ENCODE results near the gene RABGGTA.

Gene RABGGTA

DNA sequence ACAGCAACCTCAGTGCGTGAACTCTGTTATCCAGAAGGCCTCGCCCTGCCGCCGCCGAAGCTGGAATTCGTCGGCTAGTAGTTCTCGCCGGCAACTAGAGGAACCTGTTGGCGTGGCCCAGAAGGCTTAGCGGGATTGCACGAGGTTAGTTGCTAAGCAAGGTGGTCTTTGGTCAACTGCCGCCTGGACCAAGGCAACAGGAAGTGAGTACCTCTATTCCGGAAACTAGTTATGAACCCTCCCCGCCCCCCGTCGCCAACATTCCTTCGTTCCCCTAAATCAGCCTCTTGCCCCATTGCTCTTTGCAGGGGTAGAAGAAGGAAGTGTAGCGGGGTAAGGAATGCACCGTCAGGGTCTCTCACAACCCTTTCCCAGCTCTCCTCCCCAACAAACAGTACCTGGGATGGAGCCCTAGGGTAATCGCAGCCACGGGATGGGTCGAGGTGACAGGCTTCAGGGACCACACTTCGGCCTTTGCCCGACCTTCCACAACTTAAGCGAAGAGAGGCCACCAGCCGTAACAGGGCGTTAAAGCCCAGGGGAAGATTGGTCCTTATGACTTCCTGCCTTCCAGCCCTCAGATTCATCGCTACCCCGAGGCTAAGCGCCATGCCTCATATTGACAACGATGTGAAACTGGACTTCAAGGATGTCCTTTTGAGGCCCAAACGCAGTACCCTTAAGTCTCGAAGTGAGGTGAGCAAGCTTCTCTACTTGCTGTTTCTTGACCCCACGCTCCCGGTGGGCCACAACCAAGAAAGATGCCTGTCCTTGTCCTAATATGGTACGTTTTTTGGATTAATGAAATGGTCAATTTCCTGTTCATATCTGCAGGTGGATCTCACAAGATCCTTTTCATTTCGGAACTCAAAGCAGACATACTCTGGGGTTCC is 38.5 kb downstream of the RABGGTA start, which contains the start of gene GMPR2:
TSS of gene GMPR2 (plus strand) at position 285 of the 893 bp plus-strand sequence. CDS start at position 610, 325 bp downstream.
- peak within 1 kb of the TSS; percentile 75 for H3K4me2 ChIP-seq (ENCODE audit: low read length, poor library complexity, severe bottlenecking)
- peak within 1 kb of the TSS in 1 of 2 experiments; percentile 37 for H3K23ac ChIP-seq (ENCODE audit: low read length in 2 of 2)
- H3K27me3 ChIP-seq (ENCODE audit: control insufficient read depth in 1 of 2, insufficient read depth in 1 of 2, low read length in 2 of 2): no peaks in the 10 kb centered on the region
- peak within 1 kb of the TSS; percentile 88 for H4K91ac ChIP-seq (ENCODE audit: low read length)
- peak within 1 kb of the TSS; percentile 1 to 45 for H2BK12ac ChIP-seq (ENCODE audit: low read length in 2 of 2)
- peak within 1 kb of the TSS; percentile 95 to 97 for H3K4ac ChIP-seq (ENCODE audit: low read depth in 1 of 2, low read length in 2 of 2)
- peak within 1 kb of the TSS; percentile 93 for H4K8ac ChIP-seq (ENCODE audit: low read length)
- DNase-seq: peak; percentile 26
- peaks cover 9% of the 10 kb centered on the region for H3K4me1 ChIP-seq (ENCODE audit: control insufficient read depth, insufficient read depth, low read depth, low read length)
- peak within 1 kb of the TSS; percentile 98 for H3K9ac ChIP-seq (ENCODE audit: low read length)
- H3K18ac ChIP-seq (ENCODE audit: low read depth in 1 of 2, low read length in 2 of 2): peak within 1 kb of the TSS; percentile 96
- peaks cover 26% of the 10 kb centered on the region for H3K79me1 ChIP-seq (replicated peaks; ENCODE audit: low read length, poor library complexity, severe bottlenecking)
- peak within 1 kb of the TSS; percentile 77 for H2BK120ac ChIP-seq (ENCODE audit: low read depth, low read length)
- no peaks in the 10 kb centered on the region for H3K9me3 ChIP-seq (ENCODE audit: control insufficient read depth, low read length)
- WGBS: 10% methylated on average over 33 of the region's 38 CpGs
- H2BK15ac ChIP-seq (ENCODE audit: low read depth, poor library complexity, severe bottlenecking): peak within 1 kb of the TSS; percentile 90
- peak within 1 kb of the TSS in 1 of 2 experiments; percentile 85 for H3K14ac ChIP-seq (ENCODE audit: low read length in 2 of 2)
- H2AK5ac ChIP-seq (ENCODE audit: low read length, severe bottlenecking): peak within 1 kb of the TSS; percentile 64
- peak within 1 kb of the TSS; percentile 99 for H3K27ac ChIP-seq (ENCODE audit: low read length, poor library complexity, severe bottlenecking)
- H2BK5ac ChIP-seq (ENCODE audit: low read depth, low read length, poor library complexity, severe bottlenecking): peak within 1 kb of the TSS; percentile 80
- H3K4me3 ChIP-seq (ENCODE audit: insufficient read depth in 1 of 2, low read depth in 1 of 2, low read length in 2 of 2): peak within 1 kb of the TSS; percentile 83 to 99
- H3K36me3 ChIP-seq (ENCODE audit: control insufficient read depth in 1 of 2, insufficient read depth in 2 of 2, low read depth in 1 of 2, low read length in 2 of 2): peaks cover 24 to 51% of the 10 kb centered on the region in 2 experiments
- peak within 1 kb of the TSS; percentile 74 for H2AFZ ChIP-seq (ENCODE audit: low read depth, low read length)

DNA sequence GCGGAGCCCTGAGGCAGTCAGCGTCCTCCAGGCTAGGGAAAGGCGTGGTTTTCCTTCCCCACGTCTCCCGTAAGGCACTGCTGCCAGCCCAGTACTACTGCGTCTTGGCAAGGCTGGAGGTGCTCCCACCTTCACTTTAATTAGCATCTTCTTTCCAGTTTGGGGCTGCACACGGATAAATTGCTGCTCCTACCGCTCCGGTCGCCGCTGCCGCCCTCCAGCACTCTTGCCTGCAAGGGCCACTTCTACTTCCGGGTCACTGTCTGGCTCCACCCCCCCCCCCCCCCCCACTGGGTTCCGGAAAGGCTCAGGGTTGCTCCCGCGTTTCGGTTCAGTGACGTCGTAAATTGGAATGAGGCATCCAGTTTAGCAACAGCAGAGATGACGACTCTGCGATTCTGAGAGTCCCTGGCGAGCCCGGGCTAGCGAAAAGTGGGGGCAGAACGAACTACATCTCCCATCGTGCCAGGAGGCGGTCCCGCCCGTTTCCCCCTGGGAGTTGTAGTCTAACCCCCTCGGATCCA is 39.2 kb downstream of the RABGGTA start, which contains the start of gene NEDD8:
TSS of gene NEDD8 (minus strand) at position 247 of the 524 bp plus-strand sequence. CDS start at position 147, 100 bp downstream.
- Histone ChIP-seq H3K79me1 (replicated peaks; ENCODE audit: low read length, poor library complexity, severe bottlenecking) (peaks cover 21% of the 10 kb centered on the region), H2AK5ac (ENCODE audit: low read length, severe bottlenecking) (peak within 1 kb of the TSS; percentile 58), H3K27ac (ENCODE audit: low read length, poor library complexity, severe bottlenecking) (peak within 1 kb of the TSS; percentile 99), H3K9me3 (ENCODE audit: control insufficient read depth, low read length) (no peaks in the 10 kb centered on the region), H2AFZ (ENCODE audit: low read depth, low read length) (peak within 1 kb of the TSS; percentile 74), H4K91ac (ENCODE audit: low read length) (peak within 1 kb of the TSS; percentile 89), H3K14ac (ENCODE audit: low read length in 2 of 2) (peak within 1 kb of the TSS in 1 of 2 experiments; percentile 85), H3K4me3 (ENCODE audit: insufficient read depth in 1 of 2, low read depth in 1 of 2, low read length in 2 of 2) (peak within 1 kb of the TSS; percentile 83 to 99), H3K4me2 (ENCODE audit: low read length, poor library complexity, severe bottlenecking) (peak within 1 kb of the TSS; percentile 75), H2BK15ac (ENCODE audit: low read depth, poor library complexity, severe bottlenecking) (peak within 1 kb of the TSS; percentile 90), H3K4me1 (ENCODE audit: control insufficient read depth, insufficient read depth, low read depth, low read length) (peaks cover 9% of the 10 kb centered on the region), H3K36me3 (ENCODE audit: control insufficient read depth in 1 of 2, insufficient read depth in 2 of 2, low read depth in 1 of 2, low read length in 2 of 2) (peaks cover 21 to 51% of the 10 kb centered on the region in 2 experiments), H2BK12ac (ENCODE audit: low read length in 2 of 2) (peak within 1 kb of the TSS; percentile 1 to 32), H3K27me3 (ENCODE audit: control insufficient read depth in 1 of 2, insufficient read depth in 1 of 2, low read length in 2 of 2) (no peaks in the 10 kb centered on the region), H3K23ac (ENCODE audit: low read length in 2 of 2) (peak within 1 kb of the TSS in 1 of 2 experiments; percentile 37), H3K9ac (ENCODE audit: low read length) (peak within 1 kb of the TSS; percentile 98), H2BK5ac (ENCODE audit: low read depth, low read length, poor library complexity, severe bottlenecking) (peak within 1 kb of the TSS; percentile 80), H4K8ac (ENCODE audit: low read length) (peak within 1 kb of the TSS; percentile 93), H3K18ac (ENCODE audit: low read depth in 1 of 2, low read length in 2 of 2) (peak within 1 kb of the TSS; percentile 96), H2BK120ac (ENCODE audit: low read depth, low read length) (peak within 1 kb of the TSS; percentile 77), H3K4ac (ENCODE audit: low read depth in 1 of 2, low read length in 2 of 2) (peak within 1 kb of the TSS; percentile 95 to 97)
- DNase-seq: peak; percentile 99
- under 1% methylated on average over 29 of the region's 30 CpGs for WGBS

DNA sequence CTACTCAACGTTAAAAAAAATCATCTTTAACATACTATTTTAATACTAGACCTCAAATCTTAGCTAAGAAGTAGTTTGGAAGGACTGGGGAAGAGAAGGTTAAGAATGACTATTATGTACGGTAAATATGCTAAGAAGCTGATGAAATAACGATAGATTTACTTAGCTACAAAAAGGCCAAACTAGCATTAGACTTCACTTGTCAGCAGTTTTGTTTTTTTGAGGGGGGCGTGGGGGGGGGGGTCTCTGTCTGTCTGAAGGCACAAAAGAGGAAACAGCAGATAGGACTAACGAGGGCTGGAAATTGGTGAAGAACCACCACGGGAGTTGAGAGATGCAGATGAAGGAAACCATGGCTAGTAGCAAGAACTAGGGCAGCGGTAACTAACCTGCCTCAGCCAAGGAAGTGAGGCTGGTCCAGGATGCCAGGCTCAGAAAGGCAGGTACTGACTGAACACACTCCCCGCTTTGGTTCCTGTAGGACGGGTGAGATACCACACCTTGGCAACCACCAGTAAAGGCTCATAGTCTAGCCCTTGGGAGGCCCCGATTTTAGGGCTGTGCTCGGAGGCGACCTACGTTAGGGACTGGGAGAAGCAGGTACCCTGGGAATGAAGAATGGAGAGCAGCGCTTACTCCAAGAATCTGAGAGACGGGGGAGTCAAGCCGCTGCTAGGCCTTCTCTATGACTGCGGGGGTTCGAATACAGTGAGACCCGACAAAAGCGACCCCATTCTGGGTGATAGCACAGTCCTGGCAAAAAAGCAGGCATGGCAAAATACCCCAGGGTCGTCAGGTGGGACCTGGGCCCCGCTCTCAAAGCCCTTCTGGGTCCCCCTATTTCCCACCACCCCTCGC is 39.9 kb downstream of the RABGGTA start:
- Histone ChIP-seq H2BK15ac (ENCODE audit: low read depth, poor library complexity, severe bottlenecking) (no peak overlapping the region), H2BK120ac (ENCODE audit: low read depth, low read length) (no peak overlapping the region), H4K8ac (ENCODE audit: low read length) (peak overlapping the region; percentile 81), H2BK12ac (ENCODE audit: low read length in 2 of 2) (no peak overlapping the region), H3K4me3 (ENCODE audit: insufficient read depth in 1 of 2, low read depth in 1 of 2, low read length in 2 of 2) (peak overlapping the region; percentile 83 to 99), H3K18ac (ENCODE audit: low read depth in 1 of 2, low read length in 2 of 2) (peak overlapping the region; percentile 16 to 84), H3K23ac (ENCODE audit: low read length in 2 of 2) (no peak overlapping the region), H3K4me1 (ENCODE audit: control insufficient read depth, insufficient read depth, low read depth, low read length) (peaks cover 9% of the 10 kb centered on the region), H3K4me2 (ENCODE audit: low read length, poor library complexity, severe bottlenecking) (peak overlapping the region; percentile 75), H3K4ac (ENCODE audit: low read depth in 1 of 2, low read length in 2 of 2) (peak overlapping the region in 1 of 2 experiments; percentile 81), H3K27ac (ENCODE audit: low read length, poor library complexity, severe bottlenecking) (peak overlapping the region; percentile 99), H2BK5ac (ENCODE audit: low read depth, low read length, poor library complexity, severe bottlenecking) (no peak overlapping the region), H3K27me3 (ENCODE audit: control insufficient read depth in 1 of 2, insufficient read depth in 1 of 2, low read length in 2 of 2) (no peaks in the 10 kb centered on the region), H3K14ac (ENCODE audit: low read length in 2 of 2) (no peak overlapping the region), H3K9me3 (ENCODE audit: control insufficient read depth, low read length) (no peaks in the 10 kb centered on the region), H3K79me1 (replicated peaks; ENCODE audit: low read length, poor library complexity, severe bottlenecking) (peaks cover 14% of the 10 kb centered on the region), H3K36me3 (ENCODE audit: control insufficient read depth in 1 of 2, insufficient read depth in 2 of 2, low read depth in 1 of 2, low read length in 2 of 2) (peaks cover 14 to 51% of the 10 kb centered on the region in 2 experiments), H2AFZ (ENCODE audit: low read depth, low read length) (peak overlapping the region; percentile 18), H2AK5ac (ENCODE audit: low read length, severe bottlenecking) (peak overlapping the region; percentile 13), H4K91ac (ENCODE audit: low read length) (peak overlapping the region; percentile 89), H3K9ac (ENCODE audit: low read length) (peak overlapping the region; percentile 98)
- 22% methylated on average over 22 of the region's 23 CpGs for WGBS
- no peak for DNase-seq

All from mesenchymal stem cell (in vitro differentiated cells and primary cell).